Measurements from ENCODE around the gene RAVER1. TPM values are rescaled to one million over a fixed set of nuclear protein-coding genes. Genes with fewer than 3 reads are reported as not detected.

RAVER1 gene
- total and polyA plus RNA-seq, 2 donors (not counting 3 experiments of a cell fraction or from before 2014, with no cell fraction given) = 5.2 to 47.6 TPM

DNA sequence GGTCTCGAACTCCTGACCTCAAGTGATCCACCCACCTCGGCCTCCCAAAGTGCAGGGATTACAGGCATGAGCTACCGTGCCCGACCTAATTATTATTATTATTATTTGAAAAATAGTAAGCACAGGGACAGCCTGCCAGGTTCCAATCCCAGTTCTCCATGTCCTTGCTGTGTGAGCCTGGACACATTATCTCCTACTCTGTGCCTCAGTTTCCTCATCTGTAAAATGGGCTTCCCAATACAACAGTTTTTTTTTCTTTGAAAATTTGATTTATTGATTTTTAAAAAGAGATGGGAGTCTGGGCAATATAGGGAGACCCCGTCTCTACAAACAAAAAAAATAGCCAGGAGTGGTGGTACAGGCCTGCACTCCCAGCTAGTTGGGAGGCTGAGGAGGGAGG is 27.0 kb downstream of the RAVER1 start:
- peaks cover 0 to 3% of the 10 kb centered on the region in 2 experiments for H3K36me3 ChIP-seq (ENCODE audit: control insufficient read depth in 2 of 2, extremely low read depth in 1 of 2, insufficient read depth in 2 of 2, low read length in 2 of 2)
- no peaks in the 10 kb centered on the region for H3K9me3 ChIP-seq (replicated peaks; ENCODE audit: control insufficient read depth, insufficient read depth, low read length)
- H2AFZ ChIP-seq (ENCODE audit: low read depth, low read length) = no peak overlapping the region
- intact Hi-C loops (cut with micrococcal nuclease) = no loop called here
- no peak overlapping the region for H3K27ac ChIP-seq (ENCODE audit: insufficient read depth, low read depth, low read length)
- no peaks in the 10 kb centered on the region for H4K20me1 ChIP-seq (replicated peaks; ENCODE audit: control insufficient read depth, extremely low read depth, insufficient read depth, low read length)
- H3K9ac ChIP-seq (replicated peaks; ENCODE audit: extremely low read depth, insufficient read depth, low read length) = no peak overlapping the region
- no peak for FAIRE-seq
- H3K9me1 ChIP-seq (replicated peaks; ENCODE audit: control insufficient read depth, extremely low read depth, insufficient read depth, low read length) = no peaks in the 10 kb centered on the region
- no TSS peak for BruUV-seq (replicated peaks)
- no peak for TF ChIP-seq MYC (IDR thresholded peaks at IDR 0.05; ENCODE audit: low read depth, low read length)
- no peak for TF ChIP-seq FOS (IDR thresholded peaks at IDR 0.05; ENCODE audit: borderline replicate concordance, insufficient read depth, low read length)
- TF ChIP-seq, protein P1, sequence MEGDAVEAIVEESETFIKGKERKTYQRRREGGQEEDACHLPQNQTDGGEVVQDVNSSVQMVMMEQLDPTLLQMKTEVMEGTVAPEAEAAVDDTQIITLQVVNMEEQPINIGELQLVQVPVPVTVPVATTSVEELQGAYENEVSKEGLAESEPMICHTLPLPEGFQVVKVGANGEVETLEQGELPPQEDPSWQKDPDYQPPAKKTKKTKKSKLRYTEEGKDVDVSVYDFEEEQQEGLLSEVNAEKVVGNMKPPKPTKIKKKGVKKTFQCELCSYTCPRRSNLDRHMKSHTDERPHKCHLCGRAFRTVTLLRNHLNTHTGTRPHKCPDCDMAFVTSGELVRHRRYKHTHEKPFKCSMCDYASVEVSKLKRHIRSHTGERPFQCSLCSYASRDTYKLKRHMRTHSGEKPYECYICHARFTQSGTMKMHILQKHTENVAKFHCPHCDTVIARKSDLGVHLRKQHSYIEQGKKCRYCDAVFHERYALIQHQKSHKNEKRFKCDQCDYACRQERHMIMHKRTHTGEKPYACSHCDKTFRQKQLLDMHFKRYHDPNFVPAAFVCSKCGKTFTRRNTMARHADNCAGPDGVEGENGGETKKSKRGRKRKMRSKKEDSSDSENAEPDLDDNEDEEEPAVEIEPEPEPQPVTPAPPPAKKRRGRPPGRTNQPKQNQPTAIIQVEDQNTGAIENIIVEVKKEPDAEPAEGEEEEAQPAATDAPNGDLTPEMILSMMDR (IDR thresholded peaks at IDR 0.05; ENCODE audit: extremely low read depth in 1 of 2, insufficient read depth in 1 of 2, low read depth in 1 of 2, low read length in 2 of 2) = no peak
- no peak for DNase-seq (ENCODE audit: low read depth, low spot score)
- ChIA-PET POLR2A (no interaction called here), CTCF (interaction anchor here (0.6 to 2.3 kb wide), 6 partner anchors 37 to 1369 kb away, joined by 3 to 9 read pairs (median 6); no protein-coding TSS in a partner anchor)
- H3K4me1 ChIP-seq (ENCODE audit: control insufficient read depth, extremely low read depth, insufficient read depth, low read length) = no peaks in the 10 kb centered on the region
- dilution Hi-C loops (cut with MboI; ENCODE audit: extremely low pct_ligation_motif_present, low sequenced_read_pairs) = no loop called here
- H3K27me3 ChIP-seq (ENCODE audit: control insufficient read depth in 2 of 2, insufficient read depth in 2 of 2, low read length in 2 of 2) = no peaks in the 10 kb centered on the region
- no peak overlapping the region for H3K4me3 ChIP-seq (replicated peaks in 1 of 3; ENCODE audit: insufficient read depth in 1 of 3, low read depth in 1 of 3, low read length in 3 of 3)
- no peaks in the 10 kb centered on the region for H3K79me2 ChIP-seq (ENCODE audit: control insufficient read depth, insufficient read depth, low read length)
- H3K4me2 ChIP-seq (ENCODE audit: insufficient read depth, low read length) = no peak overlapping the region

DNA sequence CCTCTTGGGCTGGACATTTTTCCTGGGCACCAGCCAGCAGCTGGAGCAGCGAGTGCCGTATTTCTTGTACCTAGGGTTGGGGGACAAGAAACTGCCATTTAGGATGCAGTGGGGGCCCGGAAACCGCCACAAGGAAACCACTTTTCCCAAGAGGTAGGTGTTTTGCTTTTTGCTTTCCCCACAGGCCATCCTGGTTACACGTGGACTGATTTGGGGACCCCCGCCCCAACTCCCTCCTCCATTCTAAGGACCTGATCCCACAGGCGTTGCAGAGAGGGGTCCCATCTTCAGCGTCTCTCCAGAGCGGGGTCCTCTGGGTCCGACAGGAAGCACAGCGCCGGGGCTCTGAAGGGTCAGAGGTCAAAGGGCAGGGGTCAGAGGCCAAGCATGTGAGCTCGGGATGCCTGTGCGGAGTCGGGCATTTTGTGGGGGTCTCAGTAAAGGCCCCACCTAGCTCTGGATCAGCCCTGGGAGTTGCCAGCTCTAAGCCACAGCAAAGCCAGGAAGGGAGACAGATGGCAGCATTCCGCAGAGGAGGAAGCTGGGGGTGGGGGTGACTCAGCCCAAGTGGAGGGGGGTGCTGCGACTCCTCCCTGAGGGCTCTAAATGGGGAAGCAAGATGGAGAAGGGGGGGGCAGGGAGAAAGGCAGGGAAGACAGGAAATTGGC is 28.1 kb downstream of the RAVER1 start:
- peaks cover 0 to 3% of the 10 kb centered on the region in 2 experiments for H3K36me3 ChIP-seq (ENCODE audit: control insufficient read depth in 2 of 2, extremely low read depth in 1 of 2, insufficient read depth in 2 of 2, low read length in 2 of 2)
- no peaks in the 10 kb centered on the region for H3K4me1 ChIP-seq (ENCODE audit: control insufficient read depth, extremely low read depth, insufficient read depth, low read length)
- H4K20me1 ChIP-seq (replicated peaks; ENCODE audit: control insufficient read depth, extremely low read depth, insufficient read depth, low read length) = no peaks in the 10 kb centered on the region
- H3K9me1 ChIP-seq (replicated peaks; ENCODE audit: control insufficient read depth, extremely low read depth, insufficient read depth, low read length) = no peaks in the 10 kb centered on the region
- intact Hi-C loops (cut with micrococcal nuclease) = no loop called here
- dilution Hi-C loops (cut with MboI; ENCODE audit: extremely low pct_ligation_motif_present, low sequenced_read_pairs) = no loop called here
- H3K9ac ChIP-seq (replicated peaks; ENCODE audit: extremely low read depth, insufficient read depth, low read length) = no peak overlapping the region
- FAIRE-seq (no peak), DNase-seq (ENCODE audit: low read depth, low spot score) (no peak)
- H2AFZ ChIP-seq (ENCODE audit: low read depth, low read length) = no peak overlapping the region
- no peak overlapping the region for H3K4me3 ChIP-seq (replicated peaks in 1 of 3; ENCODE audit: insufficient read depth in 1 of 3, low read depth in 1 of 3, low read length in 3 of 3)
- ChIA-PET CTCF (interaction anchor here (0.5 to 2.3 kb wide), 6 partner anchors 14 to 111 kb away, joined by 3 to 9 read pairs (median 6); no protein-coding TSS in a partner anchor), POLR2A (interaction anchor here (0.6 kb wide), 1 partner anchor 31 kb away, joined by 3 read pairs; no protein-coding TSS in a partner anchor)
- TF ChIP-seq, protein P2, sequence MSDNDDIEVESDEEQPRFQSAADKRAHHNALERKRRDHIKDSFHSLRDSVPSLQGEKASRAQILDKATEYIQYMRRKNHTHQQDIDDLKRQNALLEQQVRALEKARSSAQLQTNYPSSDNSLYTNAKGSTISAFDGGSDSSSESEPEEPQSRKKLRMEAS (IDR thresholded peaks at IDR 0.05; ENCODE audit: insufficient read depth, insufficient read length) = no peak
- no peak for TF ChIP-seq POLR2AphosphoS5 (IDR thresholded peaks at IDR 0.05; ENCODE audit: insufficient read depth, low read depth, low read length)
- no peak for TF ChIP-seq FOS (IDR thresholded peaks at IDR 0.05; ENCODE audit: borderline replicate concordance, insufficient read depth, low read length)
- TF ChIP-seq JUN (IDR thresholded peaks at IDR 0.05; ENCODE audit: borderline replicate concordance, insufficient read depth, insufficient read length, low read depth) = no peak
- TF ChIP-seq POLR2A (IDR thresholded peaks at IDR 0.05; ENCODE audit: low read depth, low read length) = no peak
- TF ChIP-seq GATA2 (IDR thresholded peaks at IDR 0.05; ENCODE audit: insufficient read depth, insufficient read length, low read depth, low read length) = no peak
- no peak for TF ChIP-seq MYC (IDR thresholded peaks at IDR 0.05; ENCODE audit: low read depth, low read length)
- TF ChIP-seq, protein P1 (IDR thresholded peaks at IDR 0.05; ENCODE audit: extremely low read depth in 1 of 2, insufficient read depth in 1 of 2, low read depth in 1 of 2, low read length in 2 of 2) = no peak
- TF ChIP-seq EZH2 (IDR thresholded peaks at IDR 0.05; ENCODE audit: borderline replicate concordance, low read depth, low read length, severe bottlenecking) = no peak
- no peaks in the 10 kb centered on the region for H3K9me3 ChIP-seq (replicated peaks; ENCODE audit: control insufficient read depth, insufficient read depth, low read length)
- H3K79me2 ChIP-seq (ENCODE audit: control insufficient read depth, insufficient read depth, low read length) = no peaks in the 10 kb centered on the region
- no peak overlapping the region for H3K4me2 ChIP-seq (ENCODE audit: insufficient read depth, low read length)
- no peaks in the 10 kb centered on the region for H3K27me3 ChIP-seq (ENCODE audit: control insufficient read depth in 2 of 2, insufficient read depth in 2 of 2, low read length in 2 of 2)
- no TSS peak for BruUV-seq (replicated peaks)
- no peak overlapping the region for H3K27ac ChIP-seq (ENCODE audit: insufficient read depth, low read depth, low read length)

Data from endothelial cell of umbilical vein (primary cell).